HG02610 (cell line): ENCODE results near the gene YKT6.
"Not testable (repeated sequence)": the region's sequence is repeated elsewhere in the genome, so short reads cannot be mapped to it uniquely, and the experiment has no call there.

ENCODE experiments used
- ATAC-seq: cut with Tn5 transposase; IDR thresholded peaks from one replicate; pipeline ENCODE4 v1.9.1; 2021; ENCODE audit warnings: mild to moderate bottlenecking, moderate library complexity; ENCODE audit not compliant: unreplicated experiment

YKT6 gene

GRCh38 chr7:44200699-44201461, at the start of gene YKT6:
Gene YKT6 (plus strand): TSS chr7:44200978. CDS start chr7:44201136, 158 bp downstream.
- peak; percentile 99 for ATAC-seq

DNA sequence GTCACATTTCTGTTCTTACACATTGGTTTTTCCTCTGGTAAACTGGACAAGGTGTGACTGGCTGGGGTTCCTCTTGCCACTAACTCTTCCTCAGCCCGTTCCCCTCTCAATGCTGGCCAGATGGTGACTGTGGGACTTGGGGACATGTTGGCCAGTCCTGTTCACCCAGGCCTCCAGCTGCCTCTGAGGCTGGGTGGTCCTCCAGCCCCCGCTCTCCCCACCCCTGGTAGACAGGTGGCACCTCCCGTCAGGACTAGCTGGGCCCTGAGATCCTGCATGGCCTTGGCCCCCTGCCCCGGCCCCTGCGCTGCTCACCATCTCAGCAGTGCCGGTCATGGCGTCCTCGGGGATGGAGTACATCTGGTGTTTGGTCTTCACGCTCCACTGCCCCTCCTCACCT, 48.8 kb upstream of the YKT6 start:
- no peak for ATAC-seq

- no peak for ATAC-seq
Observed at GRCh38 chr7:44152971-44153947, 47.5 kb upstream of the YKT6 start.

DNA sequence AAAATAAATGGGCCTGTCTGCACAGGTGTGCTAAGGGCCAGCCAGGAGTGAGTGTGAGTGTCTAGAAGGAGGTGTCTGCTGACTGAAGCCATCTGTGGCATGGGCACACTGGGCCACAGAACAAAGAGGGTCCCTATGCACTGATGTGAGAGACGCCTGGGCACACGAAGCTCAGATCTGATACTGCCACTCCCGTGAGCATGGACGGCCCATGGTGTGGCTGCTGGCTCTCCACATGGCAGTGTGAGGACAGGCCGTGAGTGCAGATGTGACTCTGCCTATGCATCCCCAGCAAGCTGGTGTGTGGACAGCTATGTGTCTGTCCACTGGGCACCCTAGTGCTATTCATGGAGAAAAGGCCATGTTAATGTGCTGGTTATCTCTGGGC, 46.8 kb upstream of the YKT6 start:
- no peak for ATAC-seq

GRCh38 chr7:44154703-44155102, 46.1 kb upstream of the YKT6 start:
- no peak for ATAC-seq

DNA sequence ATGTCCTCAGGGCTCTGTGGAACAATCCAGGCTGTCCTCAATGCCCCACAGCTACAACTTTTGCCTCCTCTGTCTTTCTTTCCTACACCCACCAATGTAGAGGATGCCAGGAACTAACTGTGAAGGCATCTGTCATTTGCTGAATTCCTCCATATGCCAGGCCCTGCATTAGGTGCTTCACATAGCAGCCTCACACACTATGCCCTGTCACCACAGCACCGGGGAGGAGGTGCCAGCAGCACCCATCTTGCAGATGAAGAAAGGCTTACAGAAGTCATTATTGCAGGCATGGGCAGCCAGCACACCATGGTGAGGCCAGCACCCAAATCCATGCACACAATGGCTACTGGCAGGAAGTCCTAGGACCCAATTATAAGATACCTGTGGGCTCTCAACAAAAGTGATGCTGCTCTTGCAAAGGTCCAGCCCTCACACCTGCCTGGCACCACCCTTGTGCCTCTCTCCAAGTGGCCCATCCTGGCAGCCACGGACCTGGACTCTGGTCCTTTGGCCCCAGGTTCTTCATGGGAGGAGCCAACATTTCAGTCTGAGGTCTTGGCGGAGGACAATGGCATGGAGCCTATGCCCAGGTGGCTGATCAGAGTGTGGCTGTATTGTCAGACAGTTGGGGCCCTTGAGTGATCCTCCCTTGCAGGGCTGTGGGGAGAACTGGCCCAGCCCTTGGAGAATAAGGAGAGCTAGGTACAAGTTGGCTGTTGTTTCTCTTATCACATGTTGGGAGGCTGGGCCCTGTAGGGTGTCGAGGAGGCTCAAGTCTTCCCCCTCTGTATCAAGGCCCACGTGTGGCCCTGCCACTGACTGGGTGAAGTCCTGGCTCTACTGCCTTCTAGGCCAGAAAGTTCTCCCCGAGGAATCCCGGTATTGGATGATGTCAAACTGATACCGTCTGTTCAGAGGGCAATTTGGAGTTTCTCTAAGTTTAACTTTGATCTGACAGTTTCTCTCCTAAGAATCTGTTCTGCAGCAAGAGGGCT, 45.3 kb upstream of the YKT6 start:
- ATAC-seq: no peak

- no peak for ATAC-seq
Observed at GRCh38 chr7:44156453-44157010, 44.2 kb upstream of the YKT6 start.

DNA sequence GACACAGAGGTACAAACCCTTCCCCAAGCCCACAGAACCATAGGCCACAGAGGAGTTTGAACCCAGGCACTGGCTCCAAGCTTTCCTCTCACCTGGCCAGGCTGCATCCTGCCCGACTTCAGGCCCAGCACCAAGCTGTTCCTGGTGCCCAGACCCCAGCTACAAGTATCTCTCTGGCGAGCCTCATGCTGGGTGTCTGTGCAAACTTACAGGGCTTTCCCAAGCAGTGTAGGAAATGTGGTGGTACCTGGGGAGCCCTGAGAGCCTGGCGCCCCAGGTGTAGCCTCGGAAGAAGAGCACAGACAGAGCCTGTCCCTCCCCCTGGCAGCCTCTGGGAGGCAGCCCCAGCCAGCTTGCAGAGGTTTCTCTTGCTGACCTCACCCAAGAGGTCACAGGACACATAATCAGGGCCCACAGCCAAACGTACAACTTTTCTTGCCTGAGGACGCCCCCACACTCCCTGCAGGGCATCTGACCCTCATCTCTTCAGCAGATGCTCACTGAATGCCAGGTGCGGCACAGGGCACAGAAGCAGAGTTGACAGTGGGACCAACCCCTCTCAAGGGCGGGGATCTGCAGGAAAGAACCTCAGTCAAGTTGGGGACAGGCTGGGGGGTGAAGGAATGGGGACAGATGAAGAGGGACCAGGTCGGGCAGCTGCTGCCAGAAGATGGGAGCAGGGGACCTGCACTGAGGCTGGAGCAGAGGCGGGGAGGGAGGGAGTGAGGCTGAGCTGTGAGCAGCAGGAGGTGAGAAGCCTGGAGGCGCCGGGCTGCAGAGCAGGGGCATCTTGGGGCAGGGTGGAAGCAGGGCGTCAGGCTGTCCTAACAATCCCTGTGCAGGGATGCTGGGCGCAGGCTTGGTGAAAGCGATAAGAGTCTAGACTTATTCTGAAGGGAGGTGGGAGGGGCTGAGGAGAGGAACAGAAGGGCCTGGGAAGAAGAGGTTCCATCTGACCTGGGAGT, 43.4 kb upstream of the YKT6 start:
- no peak for ATAC-seq

DNA sequence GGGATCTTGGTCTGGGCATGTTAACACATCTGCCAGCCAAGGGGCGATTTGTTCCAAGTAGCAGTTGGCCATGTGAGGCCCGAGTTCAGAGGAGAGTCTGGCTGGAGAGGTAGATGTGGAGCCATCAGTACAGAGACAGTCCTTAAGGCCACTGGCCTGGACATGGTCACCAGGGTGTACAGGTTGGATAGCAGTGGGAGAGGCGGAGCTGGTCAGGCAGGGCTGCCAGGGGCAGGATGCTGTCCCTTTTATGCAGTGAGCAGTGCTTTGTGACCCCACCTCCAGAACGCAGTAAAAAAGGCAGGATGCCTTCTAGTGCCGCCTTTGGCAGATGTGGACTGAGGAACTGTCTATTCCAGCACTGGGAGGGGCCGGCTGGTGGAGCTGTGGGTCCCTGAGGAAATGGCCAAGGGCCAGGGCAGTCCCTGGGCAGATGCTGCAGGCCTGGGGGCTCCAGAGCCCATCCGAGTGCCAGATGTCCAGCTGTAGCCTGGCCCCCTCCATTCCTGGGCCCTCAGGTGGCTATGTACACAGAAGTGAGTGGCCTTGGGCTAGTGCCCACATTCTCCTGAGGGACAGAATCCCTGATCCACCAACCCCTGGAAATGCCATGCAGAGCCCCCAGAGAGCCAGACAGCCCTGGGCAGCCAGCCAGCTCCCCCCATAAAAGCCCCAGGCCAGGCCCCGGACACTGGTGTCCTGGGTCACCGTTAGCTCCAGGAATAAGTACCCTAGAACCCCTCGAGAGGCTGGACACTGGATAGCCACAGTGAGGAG, 42.5 kb upstream of the YKT6 start:
- no peak for ATAC-seq

- ATAC-seq: no peak
Observed at GRCh38 chr7:44158873-44159631, 41.7 kb upstream of the YKT6 start.

DNA sequence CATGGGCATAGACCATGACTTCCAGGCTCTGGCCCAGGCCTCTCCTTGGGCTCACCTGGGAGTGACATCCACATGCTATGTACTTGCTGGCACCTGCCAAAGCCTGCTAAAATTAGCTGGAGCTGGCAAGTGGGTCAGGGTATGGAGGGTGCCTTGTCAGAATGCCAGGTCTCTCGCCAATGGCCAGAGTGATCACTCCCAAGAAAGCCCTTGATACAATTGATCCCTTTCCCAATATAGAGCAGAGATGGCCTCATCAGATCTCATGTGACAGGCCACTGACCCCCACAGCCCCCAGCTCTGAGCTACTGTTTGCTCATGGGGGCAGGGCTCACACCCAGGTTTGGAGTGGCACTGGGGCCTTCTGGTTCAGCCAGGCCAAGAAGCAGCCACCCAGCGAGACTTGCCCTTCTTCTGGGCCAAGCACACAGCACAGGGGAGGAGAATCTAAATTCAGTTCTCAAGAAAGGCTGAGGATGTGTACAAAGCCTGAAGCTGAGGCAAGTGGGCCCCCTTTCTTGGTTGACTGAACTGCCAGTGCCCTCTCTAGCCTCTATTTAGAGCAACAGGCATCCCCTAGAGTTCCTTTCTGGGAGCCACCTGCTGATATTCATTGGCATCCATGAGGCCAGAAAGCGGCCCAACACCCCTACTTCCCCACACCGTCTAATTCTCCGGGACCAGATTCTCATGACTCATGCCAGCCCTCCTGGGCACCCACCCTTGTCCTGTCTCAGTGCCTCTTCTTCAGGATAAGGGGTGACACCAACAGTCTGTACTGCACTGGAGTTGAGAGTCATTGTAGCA, 40.8 kb upstream of the YKT6 start:
- ATAC-seq: no peak

DNA sequence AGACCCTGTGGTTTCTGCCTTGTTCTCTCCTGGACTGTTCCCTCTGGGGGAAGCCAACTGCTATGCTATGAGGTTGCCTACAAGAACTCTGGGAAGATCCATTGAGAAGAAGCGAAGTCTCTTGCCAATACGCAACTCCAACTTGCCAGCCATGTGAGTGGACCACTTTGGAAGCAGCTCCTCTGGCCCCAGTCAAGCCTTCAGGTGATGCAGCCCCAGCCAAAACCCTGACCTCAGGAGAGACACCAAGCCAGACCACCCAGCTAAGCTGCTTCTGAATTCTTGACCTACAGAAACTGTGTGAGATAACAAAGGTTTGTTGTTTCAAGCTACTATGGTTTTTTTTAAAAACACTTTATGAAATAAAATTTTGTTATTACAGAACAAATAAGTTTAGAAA, 39.4 kb upstream of the YKT6 start:
- no peak for ATAC-seq

DNA sequence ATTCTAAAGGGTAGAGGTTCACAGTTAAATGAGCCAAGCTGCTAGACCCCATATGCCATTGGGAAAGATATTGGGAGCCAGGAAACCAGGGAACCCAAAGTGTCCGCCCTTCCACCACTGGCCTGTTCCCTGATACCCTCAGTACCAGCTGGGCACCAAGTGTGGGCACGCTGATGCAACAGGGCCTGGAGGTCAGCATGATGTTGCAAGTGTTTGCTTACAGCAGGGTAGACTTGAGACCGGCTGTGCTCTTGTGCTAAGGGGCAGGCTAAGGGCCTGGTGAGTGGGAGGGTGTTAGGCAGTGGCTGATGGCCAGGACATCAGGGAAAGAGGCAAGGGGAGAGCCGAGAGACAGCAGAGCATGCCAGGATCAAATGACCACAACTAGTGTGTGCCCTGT, 38.6 kb upstream of the YKT6 start:
- no peak for ATAC-seq

- no peak for ATAC-seq
Observed at GRCh38 chr7:44162785-44163395, 37.9 kb upstream of the YKT6 start.

DNA sequence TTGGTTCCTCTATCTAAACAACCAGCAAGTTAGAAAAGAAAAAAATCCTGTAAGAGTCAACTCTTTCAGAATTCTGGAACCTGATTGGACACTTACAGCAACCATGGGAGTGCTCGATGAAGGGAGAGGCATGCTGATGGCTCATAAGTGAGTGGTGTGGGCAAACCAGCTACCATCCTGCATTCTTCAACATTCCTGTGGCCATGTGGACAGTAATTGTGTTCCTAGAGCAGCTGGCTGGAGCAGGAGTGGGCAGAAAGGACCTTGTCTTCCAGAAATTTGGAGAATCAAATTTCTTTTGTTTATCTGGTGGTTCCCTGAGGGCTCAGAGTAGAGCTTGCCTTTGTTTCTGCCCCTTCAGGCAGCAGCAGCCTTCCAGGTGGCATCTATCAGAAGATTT, 37.2 kb upstream of the YKT6 start:
- no peak for ATAC-seq

DNA sequence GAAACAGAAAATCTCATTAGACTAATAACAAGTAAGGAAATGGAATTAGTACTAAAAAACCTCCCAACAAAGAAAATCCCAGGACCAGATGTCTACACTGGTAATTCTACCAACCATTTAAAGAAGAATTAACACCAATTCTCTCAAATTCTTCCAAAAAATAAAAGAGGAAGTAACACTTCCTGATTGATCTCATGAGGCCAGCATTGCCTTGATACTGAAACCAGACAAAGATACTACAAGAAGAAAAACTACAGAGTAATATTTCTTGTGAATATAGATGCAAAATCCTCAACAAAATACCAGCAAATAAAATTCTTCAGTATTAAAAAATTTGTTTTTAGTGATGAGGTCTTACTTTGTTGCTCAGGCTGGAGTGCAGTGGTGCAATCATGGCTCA, 32.9 kb upstream of the YKT6 start:
- ATAC-seq: no peak

GRCh38 chr7:44171901-44172300, 28.9 kb upstream of the YKT6 start:
- not testable (repeated sequence) for ATAC-seq
